Uterus (tissue), 4 donors: ENCODE measurements around the gene AP2M1. TPM values are rescaled to one million over a fixed set of nuclear protein-coding genes. Genes with fewer than 3 reads are reported as not detected.

Source experiments
- DNase-seq, 2 donors: peaks; one replicate each; pipeline ENCODE4 v3.0.0-alpha.2; 2019 to 2020
- H3K27ac ChIP-seq, 2 donors: fragments of 200-600 bp; sonication (generic); 1 replicate in 1 of 2; 2 replicates in 1 of 2; pipeline ENCODE4 v1.5.1; 2016 to 2018
- H3K27me3 ChIP-seq, 2 donors: fragments of 200-600 bp; sonication (generic); one replicate each; pipeline ENCODE4 v1.5.1; 2018 to 2019; ENCODE audit warnings: control low read depth in 1 of 2
- H3K36me3 ChIP-seq, 2 donors: fragments of 200-600 bp; sonication (generic); one replicate each; pipeline ENCODE4 v1.5.1; 2019; ENCODE audit warnings: control low read depth in 1 of 2
- H3K4me1 ChIP-seq, 2 donors: fragments of 200-600 bp; sonication (generic); one replicate each; pipeline ENCODE4 v1.5.1; 2018 to 2019; ENCODE audit warnings: control low read depth in 1 of 2
- H3K4me3 ChIP-seq, 2 donors: fragments of 200-600 bp; sonication (generic); 1 replicate in 1 of 2; 2 replicates in 1 of 2; pipeline ENCODE4 v1.5.1; 2018 to 2019; ENCODE audit warnings: mild to moderate bottlenecking in 1 of 2
- H3K9me3 ChIP-seq, 2 donors: fragments of 200-600 bp; sonication (generic); one replicate each; pipeline ENCODE4 v1.5.1; 2019; ENCODE audit warnings: control low read depth in 1 of 2
- CTCF ChIP-seq, 4 experiments: fragments of 200-600 bp in 2 of 4; fragments of 450-650 bp in 2 of 4; sonication (generic) in 2 of 4; IDR thresholded peaks; one replicate each; pipeline ENCODE4 v1.5.1; 2016 to 2019; ENCODE audit warnings: antibody characterized with exemption in 4 of 4, mild to moderate bottlenecking in 2 of 4, moderate library complexity in 1 of 4
- POLR2A ChIP-seq, 2 donors: fragments of 450-650 bp; IDR thresholded peaks; one replicate each; pipeline ENCODE4 v1.6.1; 2016; ENCODE audit warnings: antibody characterized with exemption in 2 of 2, mild to moderate bottlenecking in 1 of 2, moderate library complexity in 1 of 2
- intact Hi-C: fragments of 100-400 bp; cut with DNase I; formaldehyde crosslinking; loops from one replicate; pipeline ENCODE4 v1.15.1; 2023; ENCODE audit warnings: low total_unique reads
- total RNA-seq, 4 donors: library from RNA; depleted of rRNA in 3 of 4; stranded (reverse); fragments of >200 nt in 3 of 4; gene quantifications; one replicate each; pipeline versions ENCODE4 v1.1.0 to v1.2.4, GENCODE V29; 2014 to 2023
- donor health status: DM: yes; HTN: yes; CAD: no.

Gene AP2M1
- total RNA-seq, 4 donors from 2014 or later = 81.8 to 248 (median 172) TPM

GRCh38 chr3:184200825-184201224, 26.2 kb downstream of the AP2M1 start:
- Histone ChIP-seq H3K36me3 (no peaks in the 10 kb centered on the region), H3K4me1 (no peaks in the 10 kb centered on the region), H3K4me3 (no peak overlapping the region), H3K27ac (no peak overlapping the region), H3K9me3 (no peaks in the 10 kb centered on the region), H3K27me3 (no peaks in the 10 kb centered on the region)
- TF ChIP-seq POLR2A (IDR thresholded peaks at IDR 0.05) = no peak
- TF ChIP-seq CTCF (IDR thresholded peaks at IDR 0.05) = no peak
- intact Hi-C loops = no loop called here
- no peak for DNase-seq

- intact Hi-C loops = no loop called here
- Histone ChIP-seq H3K4me3 (no peak overlapping the region), H3K36me3 (no peaks in the 10 kb centered on the region), H3K27ac (no peak overlapping the region), H3K9me3 (no peaks in the 10 kb centered on the region), H3K27me3 (no peaks in the 10 kb centered on the region), H3K4me1 (no peaks in the 10 kb centered on the region)
- no peak for DNase-seq
- no peak for TF ChIP-seq POLR2A (IDR thresholded peaks at IDR 0.05)
- no peak for TF ChIP-seq CTCF (IDR thresholded peaks at IDR 0.05)
Measured at GRCh38 chr3:184203526-184203925, 28.9 kb downstream of the AP2M1 start.

GRCh38 chr3:184209146-184209923, 34.7 kb downstream of the AP2M1 start:
- no peak for DNase-seq
- TF ChIP-seq POLR2A (IDR thresholded peaks at IDR 0.05) (no peak), CTCF (IDR thresholded peaks at IDR 0.05) (no peak)
- no peaks in the 10 kb centered on the region for H3K27me3 ChIP-seq
- intact Hi-C loops = no loop called here
- no peak overlapping the region for H3K4me3 ChIP-seq
- H3K9me3 ChIP-seq = no peaks in the 10 kb centered on the region
- no peaks in the 10 kb centered on the region for H3K36me3 ChIP-seq
- no peaks in the 10 kb centered on the region for H3K4me1 ChIP-seq
- H3K27ac ChIP-seq = no peak overlapping the region

GRCh38 chr3:184211297-184211696, 36.6 kb downstream of the AP2M1 start:
- Histone ChIP-seq H3K36me3 (no peaks in the 10 kb centered on the region), H3K9me3 (no peaks in the 10 kb centered on the region), H3K4me1 (no peaks in the 10 kb centered on the region), H3K27ac (no peak overlapping the region), H3K27me3 (no peaks in the 10 kb centered on the region), H3K4me3 (no peak overlapping the region)
- intact Hi-C loops = no loop called here
- no peak for TF ChIP-seq CTCF (IDR thresholded peaks at IDR 0.05)
- DNase-seq = no peak

- TF ChIP-seq POLR2A (IDR thresholded peaks at IDR 0.05) (no peak), CTCF (IDR thresholded peaks at IDR 0.05) (no peak)
- Histone ChIP-seq H3K36me3 (no peaks in the 10 kb centered on the region), H3K27ac (no peak overlapping the region), H3K4me3 (no peak overlapping the region), H3K9me3 (no peaks in the 10 kb centered on the region), H3K27me3 (no peaks in the 10 kb centered on the region), H3K4me1 (no peaks in the 10 kb centered on the region)
- DNase-seq = no peak
- intact Hi-C loops = no loop called here
Measured at GRCh38 chr3:184211718-184212117, 37.1 kb downstream of the AP2M1 start.
